Activated naive CD4-positive, alpha-beta T cell treated with Interleukin-2 at 50 U/mL for 16 hours (primary cell): ENCODE data around the gene ANKRD39.

ENCODE experiments used
- DNase-seq: peaks from one replicate; pipeline ENCODE4 v3.0.0-alpha.2; 2020

Gene ANKRD39

DNA sequence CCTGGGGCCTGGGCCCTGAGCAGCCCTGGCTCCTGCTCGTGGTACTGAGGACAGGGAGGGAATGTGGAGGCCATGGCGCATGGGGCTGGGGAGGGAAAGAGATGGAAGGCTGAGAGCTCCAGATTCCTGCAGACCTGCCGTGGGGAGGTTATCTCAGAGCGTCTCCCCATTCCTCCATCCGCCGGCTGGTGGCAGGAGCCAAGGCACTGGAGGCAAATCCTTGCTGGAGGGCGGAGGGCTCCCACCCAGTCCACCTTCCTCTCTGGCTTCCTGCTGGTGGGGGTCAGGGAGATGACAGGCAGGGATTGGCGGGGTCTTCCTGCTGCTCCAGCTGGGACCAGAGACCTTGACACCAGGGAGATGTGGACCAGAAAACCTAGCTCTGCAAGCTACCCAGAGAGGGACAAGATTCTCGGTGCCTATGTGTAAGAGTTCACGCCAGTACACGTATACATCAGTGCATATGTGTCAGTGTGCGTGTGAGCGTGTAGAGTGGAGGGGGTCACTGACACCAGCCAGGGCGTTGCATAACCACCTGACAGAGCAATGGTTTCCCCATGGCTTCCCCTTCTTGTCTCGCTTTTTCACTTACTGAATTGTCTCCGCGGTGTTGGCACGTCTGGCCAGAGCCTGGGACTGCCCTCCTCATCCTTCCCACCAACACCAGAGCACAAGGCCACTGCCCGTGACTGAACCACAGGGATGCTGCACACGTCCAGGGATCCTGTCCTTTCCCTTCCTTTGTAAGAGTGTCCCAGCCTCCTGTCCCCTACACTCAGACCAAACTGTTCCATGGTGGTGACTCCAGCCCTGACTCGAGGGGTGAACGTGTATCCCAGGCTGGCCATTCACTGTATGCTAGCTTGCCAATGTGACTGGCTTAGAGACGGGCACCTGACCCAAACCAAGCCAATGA, 27.9 kb upstream of the ANKRD39 start:
- no peak for DNase-seq

DNA sequence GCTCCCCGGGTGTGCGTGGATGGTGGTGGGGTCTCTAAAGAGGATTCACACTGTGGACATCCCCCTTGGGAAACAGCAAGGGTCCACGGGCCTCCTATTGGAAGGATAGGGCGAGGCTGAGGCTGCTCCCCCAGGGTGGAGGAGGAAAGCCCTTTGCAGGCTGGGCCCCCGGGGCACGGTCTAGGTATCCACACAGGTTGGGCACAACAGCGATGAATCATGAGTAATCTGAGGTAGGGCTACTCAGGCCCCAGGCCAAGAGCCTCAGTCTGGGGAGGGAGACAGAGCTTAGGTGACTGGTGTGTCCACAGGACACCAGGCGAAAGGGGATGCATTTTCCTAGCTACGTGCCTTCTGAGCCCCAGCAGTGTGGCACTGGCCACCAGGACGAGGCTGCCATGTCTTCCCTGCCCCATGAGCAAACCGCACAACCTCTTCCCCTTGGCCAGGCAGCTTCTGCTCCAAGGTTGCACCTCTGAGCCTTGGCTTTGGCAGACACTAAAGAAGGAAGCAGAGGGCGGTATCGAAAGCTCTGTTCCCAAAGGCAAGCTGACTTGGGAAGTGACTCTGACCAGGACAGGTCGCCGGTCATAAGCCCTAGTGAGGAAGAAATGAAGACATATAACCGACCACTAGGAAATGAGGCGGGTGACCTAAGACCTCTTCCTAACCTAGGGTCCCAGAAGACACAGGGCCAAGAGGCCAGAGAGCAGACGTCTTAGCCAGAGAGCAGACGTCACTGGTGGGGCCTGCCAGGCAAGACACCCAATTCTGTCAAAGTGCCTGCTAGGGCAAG, 26.7 kb upstream of the ANKRD39 start:
- DNase-seq = no peak

GRCh38 chr2:96883306-96883705, 25.5 kb upstream of the ANKRD39 start:
- DNase-seq = no peak

DNA sequence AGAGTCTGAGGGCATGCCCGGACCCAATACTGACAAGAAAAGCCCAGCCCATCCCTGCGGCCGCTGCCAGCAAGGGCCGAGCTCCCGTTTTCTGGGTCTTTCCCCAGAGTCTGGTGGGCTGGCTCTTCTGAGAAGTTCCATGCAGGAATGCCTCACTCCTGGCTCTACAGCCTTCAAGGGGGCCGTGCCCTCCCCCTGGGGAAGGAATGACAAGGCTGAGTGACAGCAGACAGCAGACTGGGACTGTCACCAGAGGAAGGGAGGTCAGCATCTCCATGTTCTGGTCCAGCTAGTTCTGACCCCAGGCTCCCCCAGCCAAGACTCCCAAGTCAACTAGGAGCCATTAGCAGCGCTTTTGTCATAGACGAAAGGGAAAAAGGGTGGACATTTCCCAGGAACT, 25.1 kb upstream of the ANKRD39 start:
- no peak for DNase-seq

GRCh38 chr2:96882230-96882629, 24.4 kb upstream of the ANKRD39 start:
- no peak for DNase-seq

- no peak for DNase-seq
Observed at GRCh38 chr2:96881349-96882195, 23.8 kb upstream of the ANKRD39 start.

GRCh38 chr2:96880891-96881273, 23.1 kb upstream of the ANKRD39 start:
- DNase-seq = no peak

GRCh38 chr2:96879545-96880040, 21.8 kb upstream of the ANKRD39 start:
- no peak for DNase-seq

DNA sequence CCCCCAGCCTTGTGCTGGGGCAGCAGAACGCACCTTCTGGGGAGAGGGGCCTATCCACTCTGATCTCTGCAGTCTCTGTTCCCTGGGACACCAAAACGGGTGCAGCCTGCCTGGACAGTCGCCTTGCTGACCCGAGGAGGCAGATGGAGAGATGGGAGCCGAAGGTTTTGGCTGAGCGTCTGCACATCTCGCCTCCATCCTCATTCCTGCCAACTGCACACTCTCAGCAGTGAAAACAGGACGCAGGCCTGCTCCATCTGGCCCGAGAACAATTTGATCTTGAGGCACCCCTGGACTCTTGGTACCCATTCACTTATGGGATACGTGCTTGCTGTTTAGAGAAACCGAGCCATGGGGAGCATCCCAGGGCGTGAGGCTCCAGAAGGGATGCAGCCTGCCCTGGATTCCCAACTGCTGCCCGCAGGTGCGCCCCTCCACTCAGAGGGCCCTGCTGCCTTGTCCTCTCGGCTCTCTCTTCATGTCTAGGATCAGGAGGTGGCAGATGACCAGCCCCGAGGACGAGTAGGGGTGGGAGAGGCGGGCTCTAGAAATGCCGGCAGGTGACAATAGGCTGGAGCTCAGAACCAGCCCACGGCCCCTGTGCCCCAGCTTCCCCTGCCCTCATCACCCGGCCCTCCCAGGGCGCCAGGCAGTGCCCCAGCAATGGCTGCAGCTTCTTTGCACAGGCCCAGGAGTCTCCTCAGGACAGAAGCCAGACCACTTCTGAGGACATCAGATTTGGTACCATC, 21.2 kb upstream of the ANKRD39 start:
- DNase-seq = no peak

DNA sequence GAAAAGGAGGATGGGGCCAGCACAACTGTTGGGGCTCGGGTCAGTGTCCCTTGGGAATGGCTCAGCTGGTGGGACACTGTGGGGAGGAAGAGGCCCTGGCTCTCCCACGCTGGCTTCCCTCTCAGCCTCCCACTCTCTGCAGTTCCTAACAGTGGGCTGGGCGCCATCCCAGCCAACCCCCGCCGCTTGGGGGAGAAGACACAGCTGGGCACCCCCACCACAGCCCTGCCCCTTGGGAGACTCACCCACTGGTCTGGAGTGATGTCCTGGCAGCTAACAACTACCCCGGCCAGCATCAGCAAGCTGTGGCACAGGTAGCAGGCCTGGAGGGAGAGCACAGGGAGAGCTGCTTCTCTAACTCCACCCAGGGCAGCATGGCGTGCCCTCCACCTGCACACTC, 20.4 kb upstream of the ANKRD39 start:
- no peak for DNase-seq

DNA sequence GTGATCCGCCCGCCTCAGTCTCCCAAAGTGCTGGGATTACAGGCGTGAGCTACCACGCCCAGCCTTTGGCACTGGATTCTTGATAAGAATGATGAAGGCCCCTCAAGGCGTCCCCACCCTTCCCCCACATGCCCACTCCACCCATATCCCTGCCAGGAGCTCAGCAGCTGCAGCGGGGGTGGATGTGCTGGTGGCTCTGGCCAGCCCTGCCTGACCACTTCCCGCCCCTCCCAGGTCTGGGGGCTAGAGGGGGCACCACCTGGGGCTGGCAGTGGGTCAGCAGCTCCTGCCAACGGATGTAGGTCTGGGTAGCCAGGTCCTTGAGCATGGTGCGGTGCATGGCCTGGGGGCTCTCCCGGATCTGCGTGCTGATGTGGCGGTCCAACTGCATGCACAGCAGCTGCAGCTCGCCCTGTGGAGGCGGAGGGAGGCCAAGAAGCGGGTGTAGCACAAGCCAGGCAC, 19.8 kb upstream of the ANKRD39 start:
- no peak for DNase-seq

- no peak for DNase-seq
Observed at GRCh38 chr2:96877042-96877451, 19.2 kb upstream of the ANKRD39 start.

GRCh38 chr2:96876269-96877041, 18.6 kb upstream of the ANKRD39 start:
- no peak for DNase-seq

GRCh38 chr2:96875498-96876268, 17.9 kb upstream of the ANKRD39 start:
- no peak for DNase-seq

DNA sequence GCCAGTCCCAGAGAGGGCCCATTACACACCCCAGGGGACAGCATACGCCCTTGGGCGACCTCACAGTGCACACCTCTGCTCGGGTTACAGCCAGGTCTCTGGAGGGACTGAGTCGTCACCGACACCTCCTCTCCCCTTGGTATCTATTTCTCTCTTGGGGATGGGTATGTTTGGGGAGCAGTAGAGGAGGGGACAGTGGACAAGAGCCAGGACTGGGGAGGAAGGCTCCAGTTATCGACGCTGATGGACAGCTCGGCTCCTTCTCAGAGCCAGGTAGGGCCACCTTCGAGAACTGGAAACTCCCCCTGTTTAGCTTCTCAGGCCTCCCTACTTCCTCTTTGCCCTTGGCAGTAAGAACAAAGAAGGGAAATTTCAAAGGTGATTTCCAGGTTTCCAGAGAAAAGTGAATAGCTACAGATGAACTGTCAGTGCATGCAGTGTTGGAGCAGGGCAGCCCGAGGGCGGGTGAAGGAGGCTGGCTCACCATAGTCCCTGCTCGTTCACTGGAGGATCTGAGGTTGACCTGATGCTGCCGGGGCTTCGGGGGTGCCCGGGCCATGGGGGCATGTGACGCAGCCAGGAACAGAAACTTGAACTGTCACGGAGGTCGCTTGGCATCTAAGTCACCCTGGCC, 16.5 kb upstream of the ANKRD39 start:
- peak; percentile 18 for DNase-seq

DNA sequence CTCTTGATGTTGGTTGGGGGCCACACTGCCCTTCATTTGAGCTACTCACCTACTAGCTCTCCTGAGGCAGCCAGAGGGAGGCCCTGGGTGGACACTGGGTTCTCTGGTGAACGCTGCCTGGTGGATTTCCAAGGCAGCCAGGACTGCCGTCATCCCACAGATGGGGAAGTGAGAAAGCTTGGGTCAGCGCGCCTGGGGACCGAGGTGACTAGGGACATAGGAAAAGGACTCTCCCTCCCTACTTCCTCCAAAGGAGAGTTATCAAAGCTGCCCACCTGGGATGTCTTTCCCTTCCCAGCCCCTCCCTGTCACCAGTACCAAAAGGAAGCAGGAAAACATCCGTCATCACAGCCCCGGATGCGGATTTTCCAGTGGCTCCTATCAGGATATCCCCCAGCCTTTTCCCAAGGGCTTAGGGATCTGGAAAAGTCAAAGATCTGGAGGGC, 15.9 kb upstream of the ANKRD39 start:
- no peak for DNase-seq

- DNase-seq = no peak
Observed at GRCh38 chr2:96872591-96873349, 15.0 kb upstream of the ANKRD39 start.

GRCh38 chr2:96870626-96871255, 12.9 kb upstream of the ANKRD39 start:
- peak; percentile 65 for DNase-seq
